ENCODE data around the gene TDRD9. TPM values are rescaled to one million over a fixed set of nuclear protein-coding genes. Genes with fewer than 3 reads are reported as not detected.

Gene TDRD9
- total RNA-seq, 1 donor from 2014 or later, result 0.53 TPM

GRCh38 chr14:103923863-103924262, 4.4 kb upstream of the TDRD9 start:
- H3K36me3 ChIP-seq (ENCODE audit: control insufficient read depth, insufficient read depth, low read length), result peaks cover 3% of the 10 kb centered on the region
- DNase-seq (ENCODE audit: low read depth), result no peak
- FAIRE-seq, result no peak

GRCh38 chr14:103925316-103925715, 2.9 kb upstream of the TDRD9 start:
- FAIRE-seq, result no peak
- Histone ChIP-seq H3K27me3 (ENCODE audit: control insufficient read depth, insufficient read depth, low read length) (no peaks in the 10 kb centered on the region), H3K36me3 (ENCODE audit: control insufficient read depth, insufficient read depth, low read length) (no peaks in the 10 kb centered on the region), H3K4me3 (ENCODE audit: low read depth, low read length) (no peak overlapping the region)
- no peak for TF ChIP-seq CTCF (IDR thresholded peaks at IDR 0.05; ENCODE audit: insufficient read depth, low read length, severe bottlenecking)
- DNase-seq (ENCODE audit: low read depth), result no peak

More at GRCh38 chr14:103923863-103924262, 4.4 kb upstream of the TDRD9 start:
- TF ChIP-seq CTCF (IDR thresholded peaks at IDR 0.05; ENCODE audit: insufficient read depth, low read length, severe bottlenecking), result no peak
- Histone ChIP-seq H3K27me3 (ENCODE audit: control insufficient read depth, insufficient read depth, low read length) (no peaks in the 10 kb centered on the region), H3K4me3 (ENCODE audit: low read depth, low read length) (no peak overlapping the region)

- H3K27me3 ChIP-seq (ENCODE audit: control insufficient read depth, insufficient read depth, low read length), result no peaks in the 10 kb centered on the region
- H3K36me3 ChIP-seq (ENCODE audit: control insufficient read depth, insufficient read depth, low read length), result no peaks in the 10 kb centered on the region
- FAIRE-seq (no peak), DNase-seq (ENCODE audit: low read depth) (no peak)
- no peak for TF ChIP-seq CTCF (IDR thresholded peaks at IDR 0.05; ENCODE audit: insufficient read depth, low read length, severe bottlenecking)
- no peak overlapping the region for H3K4me3 ChIP-seq (ENCODE audit: low read depth, low read length)
These were observed 690 bp upstream of the TDRD9 start for GRCh38 chr14:103927566-103927965.

GRCh38 chr14:103930051-103930604, 1.9 kb downstream of the TDRD9 start:
- no peak for TF ChIP-seq CTCF (IDR thresholded peaks at IDR 0.05; ENCODE audit: insufficient read depth, low read length, severe bottlenecking)
- Histone ChIP-seq H3K4me3 (ENCODE audit: low read depth, low read length) (no peak overlapping the region), H3K36me3 (ENCODE audit: control insufficient read depth, insufficient read depth, low read length) (no peaks in the 10 kb centered on the region), H3K27me3 (ENCODE audit: control insufficient read depth, insufficient read depth, low read length) (no peaks in the 10 kb centered on the region)
- FAIRE-seq (no peak), DNase-seq (ENCODE audit: low read depth) (no peak)

GRCh38 chr14:103931422-103931821, 3.2 kb downstream of the TDRD9 start:
- Histone ChIP-seq H3K4me3 (ENCODE audit: low read depth, low read length) (no peak overlapping the region), H3K36me3 (ENCODE audit: control insufficient read depth, insufficient read depth, low read length) (no peaks in the 10 kb centered on the region), H3K27me3 (ENCODE audit: control insufficient read depth, insufficient read depth, low read length) (no peaks in the 10 kb centered on the region)
- FAIRE-seq, result no peak
- no peak for DNase-seq (ENCODE audit: low read depth)
- no peak for TF ChIP-seq CTCF (IDR thresholded peaks at IDR 0.05; ENCODE audit: insufficient read depth, low read length, severe bottlenecking)
